HTERT RPE-1 (cell line): ENCODE results near the gene AKAP10.
"Not testable (repeated sequence)": the region's sequence is repeated elsewhere in the genome, so short reads cannot be mapped to it uniquely, and the experiment has no call there.

Experiments used
- in situ Hi-C: fragments of 300-500 bp; cut with MboI; formaldehyde crosslinking; loops from 4 replicates; pipeline ENCODE4 v1.14.3; 2020; ENCODE audit warnings: low sequenced_read_pairs

The AKAP10 gene

DNA sequence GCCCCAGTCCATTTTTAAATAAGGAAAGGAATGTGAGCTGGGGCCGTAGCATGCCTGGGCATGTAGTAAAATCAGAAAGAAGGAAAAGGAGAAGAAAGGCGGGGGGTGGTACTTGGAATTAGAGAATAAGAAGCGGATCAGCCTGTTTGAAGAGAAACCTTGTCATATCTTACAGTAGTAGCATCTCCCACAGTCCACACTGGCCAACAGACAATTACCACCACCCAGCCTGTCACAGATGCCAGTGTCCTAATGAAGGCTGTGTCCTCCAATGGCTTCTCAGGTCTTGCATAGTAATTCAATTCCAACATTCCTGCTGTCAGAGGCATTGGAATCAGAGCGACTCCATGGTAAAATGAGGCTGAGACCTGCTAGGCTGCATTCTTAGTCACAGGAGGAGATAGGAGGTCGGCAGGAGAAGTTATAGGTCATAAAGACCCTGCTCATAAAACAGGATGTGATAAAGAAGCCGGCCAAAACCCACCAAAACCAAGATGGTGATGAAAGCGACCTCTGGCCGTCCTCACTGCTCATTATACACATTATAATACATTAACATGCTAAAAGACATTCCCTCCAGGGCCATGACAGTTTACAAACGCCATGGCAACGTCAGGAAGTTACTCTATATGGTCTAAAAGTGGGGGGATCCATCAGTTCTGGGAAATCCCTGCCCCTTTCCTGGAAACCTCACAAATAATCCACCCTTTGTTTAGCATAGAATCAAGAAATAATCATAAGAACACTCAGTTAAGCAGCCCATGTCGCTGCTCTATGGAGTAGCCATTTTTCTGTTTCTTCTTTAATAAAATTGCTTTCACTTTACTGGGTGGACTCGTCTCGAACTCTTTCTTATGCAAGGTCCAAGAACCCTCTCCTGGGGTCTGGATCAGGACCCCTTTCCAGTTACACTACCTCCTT lies 9.6 kb upstream of the AKAP10 start:
- in situ Hi-C loops = loop anchor here (25.0 kb wide), 1 partner anchor 125 kb away; no protein-coding TSS in a partner anchor

DNA sequence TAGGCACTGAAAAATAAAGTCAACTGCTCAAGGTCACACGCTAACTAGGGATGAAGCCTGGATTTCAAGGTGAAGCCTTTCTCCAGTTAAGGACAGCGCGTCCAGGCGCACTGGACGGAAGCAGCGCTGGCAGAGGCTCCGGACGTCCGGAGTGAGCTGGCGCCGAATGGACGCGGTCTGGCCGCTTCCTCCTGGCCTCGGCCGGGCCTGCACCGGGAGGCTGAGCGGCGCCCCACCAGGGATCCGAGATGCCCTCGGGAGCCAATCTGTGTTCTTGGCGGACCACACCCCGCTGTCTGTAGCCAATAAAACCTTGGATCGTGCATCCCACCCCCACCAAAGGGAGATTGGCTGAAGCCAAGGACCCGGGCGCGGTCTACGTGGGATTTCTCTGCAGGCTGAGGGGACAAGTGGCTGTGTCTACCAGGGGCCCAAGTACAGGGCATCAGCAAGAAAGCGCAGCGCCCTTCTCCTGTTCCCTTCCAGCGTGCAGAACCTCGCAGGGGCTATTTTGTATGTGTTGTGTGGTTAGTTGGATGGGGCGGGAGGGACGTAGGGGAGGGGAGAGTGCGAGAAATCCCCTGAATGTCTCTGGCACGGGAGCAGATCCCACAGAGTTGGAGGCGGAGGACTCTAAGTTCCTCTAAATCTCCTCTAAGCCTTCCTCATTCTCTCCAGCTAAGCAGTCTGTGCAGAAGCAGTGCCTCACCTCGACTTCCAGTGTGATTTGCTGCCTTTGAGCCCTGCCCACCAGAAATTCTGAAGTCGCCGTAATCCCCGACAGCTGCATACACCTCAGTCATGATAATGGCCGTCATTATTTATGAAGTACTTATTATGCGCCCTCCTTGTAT lies 2.5 kb upstream of the AKAP10 start:
- in situ Hi-C loops = loop anchor here (25.0 kb wide), 1 partner anchor 132 kb away; no protein-coding TSS in a partner anchor

DNA sequence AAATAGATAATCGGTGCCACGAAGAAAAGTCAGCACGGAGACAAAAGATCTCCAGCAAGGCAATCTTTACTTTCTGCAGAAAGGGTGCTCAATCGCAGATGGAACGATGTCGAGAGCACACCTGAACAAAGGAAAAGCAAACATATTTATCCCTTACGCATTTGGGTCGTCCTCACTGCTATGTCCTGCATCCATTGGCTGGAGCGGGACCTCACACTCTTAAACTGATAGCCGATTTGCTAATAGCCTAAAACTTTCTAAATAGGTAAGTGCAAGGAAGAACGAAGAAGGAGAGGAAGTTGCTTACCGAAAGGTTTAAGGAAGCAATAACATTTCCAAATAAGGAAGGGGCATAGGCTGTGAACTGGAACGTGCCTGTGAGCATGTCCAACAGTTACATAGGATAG lies 1.2 kb upstream of the AKAP10 start:
- in situ Hi-C loops = loop anchor here (25.0 kb wide), 1 partner anchor 133 kb away; no protein-coding TSS in a partner anchor

DNA sequence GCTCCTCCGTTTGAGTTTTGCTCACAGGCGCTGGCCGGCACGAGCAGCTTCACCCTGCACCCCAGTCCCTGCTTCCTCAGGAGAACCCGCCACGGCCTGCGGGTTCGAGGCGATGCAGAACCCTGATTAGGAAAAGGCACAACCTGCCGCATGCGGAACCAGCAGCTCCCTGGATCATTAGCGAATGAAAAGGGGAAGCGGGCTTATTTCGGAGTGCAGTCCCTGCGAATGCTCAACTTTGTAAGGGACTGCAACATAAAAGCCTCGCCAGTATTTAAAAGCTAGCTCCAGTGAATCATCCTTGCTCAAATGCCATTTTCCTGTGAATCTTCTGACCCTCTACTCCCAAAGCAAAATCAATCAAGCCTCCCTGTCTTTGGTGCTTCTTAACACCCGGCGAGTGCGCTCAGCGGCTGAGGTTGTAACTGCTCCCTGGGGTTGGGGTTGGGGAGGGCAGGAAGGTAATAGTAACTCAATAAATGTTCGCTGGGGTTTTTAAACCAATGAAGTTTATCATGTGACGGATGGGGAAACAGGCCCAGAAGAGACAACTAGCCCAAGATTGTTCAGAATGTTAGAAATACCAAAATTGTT lies 678 bp upstream of the AKAP10 start:
- in situ Hi-C loops = loop anchor here (25.0 kb wide), 1 partner anchor 134 kb away; no protein-coding TSS in a partner anchor

DNA sequence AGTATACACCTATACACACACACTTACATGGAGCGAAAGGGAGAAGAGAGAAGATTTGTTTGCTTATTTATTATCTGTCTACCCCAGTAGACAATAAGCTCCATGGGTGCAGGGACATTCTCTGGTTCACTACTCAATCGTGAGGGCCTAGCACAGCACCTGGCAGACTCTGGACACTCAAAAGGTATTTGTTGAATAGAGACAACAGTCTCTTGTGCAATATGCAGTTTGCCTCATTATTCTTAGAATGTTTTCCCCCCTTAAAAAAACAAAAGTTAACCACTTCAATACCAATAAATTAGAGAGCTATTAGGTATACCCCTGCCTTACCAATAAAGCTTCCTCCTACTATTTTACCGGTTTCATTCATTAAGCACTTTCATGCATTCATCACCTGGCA lies 2.0 kb downstream of the AKAP10 start:
- in situ Hi-C loops = loop anchor here (25.0 kb wide), 1 partner anchor 137 kb away; no protein-coding TSS in a partner anchor

DNA sequence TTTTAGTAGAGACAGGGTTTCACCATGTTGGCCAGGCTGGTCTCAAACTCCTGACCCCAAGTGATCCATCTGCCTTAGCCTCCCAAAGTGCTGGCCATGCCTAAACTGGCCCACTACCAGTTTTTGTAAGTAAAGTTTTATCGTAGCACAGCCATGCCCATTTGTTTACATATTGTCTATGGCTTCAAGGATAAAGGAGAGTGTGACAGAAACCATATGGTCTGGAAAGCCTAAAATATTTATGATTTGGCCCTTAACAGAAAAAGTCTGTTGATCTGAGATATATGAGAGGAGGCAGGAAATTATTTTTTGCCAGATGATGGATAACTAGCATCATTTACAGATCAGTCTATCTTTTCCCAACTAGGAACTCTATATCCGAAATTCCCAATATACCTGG lies 4.5 kb downstream of the AKAP10 start:
- in situ Hi-C loops = no loop called here

DNA sequence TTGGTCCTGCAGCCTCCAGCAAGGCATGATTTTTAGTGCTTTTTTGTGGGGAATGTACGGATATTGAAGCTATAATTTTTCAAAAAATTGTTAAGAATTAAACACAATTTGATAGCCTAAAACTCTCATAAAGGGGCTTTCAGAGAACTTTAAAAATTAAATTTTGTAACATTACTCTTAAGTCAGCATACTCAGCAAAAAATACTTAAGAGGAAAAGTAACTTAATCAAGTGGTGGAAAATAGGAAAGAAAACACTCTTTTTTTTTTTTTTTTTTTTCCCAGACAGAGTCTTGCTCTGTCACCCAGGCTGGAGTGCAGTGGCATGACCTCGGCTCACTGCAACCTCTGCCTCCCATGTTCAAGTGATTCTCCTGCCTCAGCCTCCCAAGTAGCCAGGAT lies 14.7 kb downstream of the AKAP10 start:
- in situ Hi-C loops = not testable (repeated sequence)

DNA sequence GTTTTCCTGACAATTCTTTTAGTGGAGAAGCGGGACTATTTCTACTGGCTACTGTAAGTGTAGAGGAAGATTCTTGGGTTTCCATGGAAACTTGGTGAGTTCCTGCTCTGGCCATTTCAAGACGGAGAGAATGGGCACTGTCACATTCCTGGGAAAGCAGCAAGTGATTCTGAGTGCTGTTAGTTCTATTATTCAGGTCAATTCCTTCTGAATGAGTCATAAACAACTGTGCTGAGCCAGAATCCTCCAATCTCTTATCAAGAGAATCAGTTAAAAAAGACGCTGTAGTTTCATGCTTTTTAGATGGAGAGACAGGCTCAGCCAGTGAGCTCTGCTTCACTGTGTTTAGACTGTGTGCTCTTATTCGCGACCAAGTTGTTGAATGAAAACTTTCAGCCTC lies 19.6 kb downstream of the AKAP10 start:
- in situ Hi-C loops = no loop called here

DNA sequence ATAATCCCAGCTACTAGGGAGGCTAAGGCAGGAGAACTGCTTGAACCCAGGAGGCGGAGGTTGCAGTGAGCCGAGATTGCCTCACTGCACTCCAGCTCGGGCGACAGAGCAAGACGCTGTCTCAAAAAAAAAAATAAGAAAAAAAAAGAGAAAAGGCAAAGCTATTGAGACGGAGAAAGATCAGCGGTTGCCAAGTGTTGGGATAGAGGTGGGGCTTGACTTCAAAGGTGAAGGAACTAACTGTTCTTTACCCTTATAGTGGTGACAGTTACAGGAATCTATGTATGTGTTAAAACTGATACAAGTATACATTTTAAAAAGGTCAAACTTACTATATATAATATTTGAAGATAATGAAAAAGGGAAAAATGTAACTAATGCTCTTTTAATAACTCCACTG lies 22.5 kb downstream of the AKAP10 start:
- in situ Hi-C loops = no loop called here

DNA sequence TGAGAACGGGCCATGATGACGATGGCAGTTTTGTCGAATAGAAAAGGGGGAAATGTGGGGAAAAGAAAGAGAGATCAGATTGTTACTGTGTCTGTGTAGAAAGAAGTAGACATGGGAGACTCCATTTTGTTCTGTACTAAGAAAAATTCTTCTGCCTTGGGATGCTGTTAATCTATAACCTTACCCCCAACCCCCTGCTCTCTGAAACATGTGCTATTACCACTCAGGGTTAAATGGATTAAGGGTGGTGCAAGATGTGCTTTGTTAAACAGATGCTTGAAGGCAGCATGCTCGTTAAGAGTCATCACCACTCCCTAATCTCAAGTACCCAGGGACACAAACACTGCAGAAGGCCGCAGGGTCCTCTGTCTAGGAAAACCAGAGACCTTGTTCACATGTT lies 26.2 kb downstream of the AKAP10 start:
- in situ Hi-C loops = not testable (repeated sequence)

DNA sequence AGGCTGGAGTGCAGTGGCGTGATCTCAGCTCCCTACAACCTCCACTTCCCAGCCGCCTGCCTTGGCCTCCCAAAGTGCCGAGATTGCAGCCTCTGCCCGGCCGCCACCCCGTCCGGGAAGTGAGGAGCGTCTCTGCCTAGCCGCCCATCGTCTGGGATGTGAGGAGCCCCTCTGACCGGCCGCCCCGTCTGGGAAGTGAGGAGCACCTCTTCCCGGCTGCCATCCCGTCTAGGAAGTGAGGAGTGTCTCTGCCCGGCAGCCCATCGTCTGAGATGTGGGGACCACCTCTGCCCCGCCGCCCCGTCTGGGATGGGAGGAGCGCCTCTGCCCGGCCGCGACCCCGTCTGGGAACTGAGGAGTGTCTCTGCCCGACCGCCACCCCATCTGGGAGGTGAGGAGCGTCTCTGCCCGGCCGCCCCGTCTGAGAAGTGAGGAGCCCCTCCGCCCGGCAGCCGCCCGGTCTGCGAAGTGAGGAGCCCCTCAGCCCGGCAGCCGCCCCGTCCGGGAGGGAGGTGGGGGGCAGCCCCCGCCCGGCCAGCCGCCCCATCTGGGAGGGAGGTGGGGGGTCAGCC lies 26.9 kb downstream of the AKAP10 start:
- in situ Hi-C loops = not testable (repeated sequence)

DNA sequence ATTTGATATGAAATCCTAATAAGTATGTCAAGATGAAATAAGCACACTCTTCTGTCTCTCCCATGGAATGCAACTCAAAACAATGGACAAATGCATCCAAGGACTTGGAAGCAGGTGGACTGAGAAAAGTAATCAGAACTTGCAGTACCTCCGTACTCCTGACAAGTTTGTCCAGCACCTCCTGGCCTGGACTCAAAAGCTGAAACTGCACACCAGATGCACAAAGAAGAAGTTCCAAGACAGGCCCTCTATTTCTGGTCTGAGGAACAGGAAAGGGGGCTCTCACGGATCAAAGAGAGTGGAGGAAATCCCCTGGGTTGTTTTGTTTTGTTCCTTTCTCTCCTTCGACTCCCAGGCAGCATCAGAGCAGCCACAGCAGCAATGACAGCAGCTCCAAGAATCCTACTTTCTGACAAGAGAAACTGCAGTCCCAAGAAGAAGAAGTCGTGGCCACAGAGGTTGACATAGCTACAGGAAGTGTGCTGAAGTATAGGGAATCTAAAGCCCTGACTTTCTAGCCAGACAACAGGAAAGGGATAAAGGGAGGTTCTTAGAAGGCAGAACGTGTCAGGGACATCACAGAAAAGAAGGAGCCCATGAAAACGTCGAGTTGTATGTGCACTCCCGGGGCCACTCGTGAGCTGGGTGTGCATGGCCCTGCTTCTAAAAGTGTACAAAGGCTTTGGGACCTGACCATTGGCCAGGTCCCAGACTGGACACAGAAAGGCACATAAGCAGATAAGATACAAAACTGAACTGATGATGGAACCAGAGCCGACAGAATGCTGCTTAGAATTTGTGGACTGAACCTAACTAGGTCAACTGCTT lies 29.3 kb downstream of the AKAP10 start:
- in situ Hi-C loops = no loop called here

DNA sequence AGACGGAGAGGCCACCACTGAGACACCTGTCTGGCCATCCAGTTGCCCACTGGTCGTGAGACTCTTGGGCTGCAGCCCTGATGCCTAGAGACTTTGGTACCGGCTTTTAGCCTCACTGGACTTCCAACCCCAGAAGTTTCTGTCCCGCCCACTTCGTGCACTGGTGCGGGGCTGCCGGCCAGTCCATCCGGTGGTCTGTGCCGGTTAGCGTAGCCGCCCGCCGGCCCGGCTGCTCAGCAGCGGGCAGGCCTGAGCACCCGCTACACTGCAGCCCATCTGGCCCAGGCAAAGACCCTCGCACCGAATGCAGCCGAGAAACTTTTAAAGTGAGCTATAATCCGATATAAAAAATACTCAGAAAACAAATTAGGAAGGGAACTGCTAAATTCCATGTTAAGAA lies 30.7 kb downstream of the AKAP10 start:
- in situ Hi-C loops = no loop called here

DNA sequence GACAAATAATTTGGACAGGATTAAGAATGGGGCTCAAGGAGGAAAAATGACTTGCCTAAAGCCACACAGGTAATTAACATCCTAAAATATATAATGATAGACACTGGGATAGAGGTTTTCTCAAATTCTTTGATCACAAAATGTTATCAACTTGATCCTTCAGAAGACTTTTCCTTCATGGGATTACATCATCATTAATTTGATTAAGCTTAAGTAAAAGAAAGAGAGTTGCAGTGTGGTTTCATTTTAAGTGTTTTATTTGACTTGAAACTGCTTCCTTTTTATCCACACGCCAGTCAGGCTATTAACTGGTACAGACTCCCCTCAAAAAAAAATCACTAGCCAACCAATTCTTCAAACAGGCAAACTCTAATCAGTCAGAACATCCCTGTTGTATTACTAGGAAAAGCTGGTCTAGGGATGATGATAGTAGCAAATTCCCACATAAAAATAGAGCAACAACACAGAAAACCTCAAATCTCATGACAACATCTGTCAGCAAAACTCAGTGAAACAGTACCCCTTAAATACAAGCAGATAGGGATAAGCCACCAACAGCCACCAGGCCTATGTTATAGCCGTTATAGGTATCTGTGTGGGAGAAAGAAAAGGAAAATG lies 32.5 kb downstream of the AKAP10 start:
- in situ Hi-C loops = no loop called here

DNA sequence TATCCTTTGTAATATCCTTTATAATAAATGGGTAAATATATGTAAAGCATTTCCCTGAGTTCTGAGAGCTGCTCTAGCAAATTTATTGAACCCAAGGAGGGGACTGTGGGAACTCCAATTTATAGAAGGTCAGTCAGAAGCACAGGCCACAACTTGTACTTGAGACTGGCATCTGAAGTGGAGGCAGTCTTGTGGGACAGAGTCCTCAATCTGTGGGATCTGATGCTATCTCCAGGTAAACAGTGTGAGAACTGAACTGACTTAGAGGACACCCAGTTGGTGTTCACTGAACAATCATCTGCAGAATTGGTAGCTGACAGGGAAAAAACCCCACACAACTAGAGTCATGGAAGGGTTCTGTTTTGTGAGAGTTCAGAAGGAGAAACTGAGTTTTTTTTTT lies 34.0 kb downstream of the AKAP10 start:
- in situ Hi-C loops = no loop called here

DNA sequence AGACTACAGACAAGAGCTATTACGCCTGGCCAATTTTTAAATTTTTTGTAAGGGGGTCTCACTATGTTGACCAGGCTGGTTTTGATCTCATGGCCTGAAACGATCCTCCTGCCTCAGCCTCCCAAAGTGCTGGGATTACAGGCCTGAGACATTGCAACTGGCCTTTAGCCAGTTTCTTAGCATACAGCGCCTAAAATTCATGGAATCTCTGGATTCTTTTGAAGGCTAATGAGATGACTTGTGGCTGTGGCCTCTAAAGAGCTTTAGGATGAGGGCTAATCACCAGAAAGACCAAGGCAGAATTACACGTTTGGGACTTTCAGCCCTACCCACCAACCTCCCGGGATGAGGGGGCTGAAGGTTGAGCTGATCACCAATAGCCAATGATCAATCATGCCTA lies 34.6 kb downstream of the AKAP10 start:
- in situ Hi-C loops = no loop called here

DNA sequence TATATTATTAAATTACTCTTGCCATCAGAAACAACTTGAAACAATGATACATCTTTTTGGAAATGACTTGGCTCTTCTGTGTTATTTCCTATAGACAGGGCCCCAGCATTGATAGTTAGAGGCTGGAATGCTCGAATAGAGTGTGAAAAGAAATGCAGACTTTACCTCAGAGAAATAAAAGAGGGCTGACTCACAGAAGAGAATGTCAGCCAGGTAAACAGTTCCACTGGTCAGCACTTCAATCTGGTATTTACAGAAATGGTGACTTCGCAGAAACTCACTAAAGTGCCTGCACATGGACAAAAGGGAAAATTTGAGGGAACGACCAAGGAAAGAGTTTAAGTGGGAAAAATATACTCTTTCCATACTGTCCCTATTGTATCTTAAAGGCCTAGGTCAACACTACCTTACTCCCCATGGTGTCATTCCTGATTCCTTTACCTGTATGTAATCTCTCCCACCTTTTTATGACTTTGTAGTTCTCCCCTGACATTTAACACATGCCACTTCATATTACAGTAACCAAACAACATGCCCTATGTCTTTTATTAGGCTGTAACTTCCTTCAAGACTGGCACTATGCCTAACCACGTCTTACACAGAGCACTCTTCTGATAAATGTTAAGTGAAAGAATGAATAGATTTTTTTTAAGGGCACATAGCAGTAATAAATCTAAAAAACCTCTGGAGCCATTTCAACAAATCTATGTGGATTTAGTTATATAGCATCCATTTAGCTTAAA lies 36.7 kb downstream of the AKAP10 start:
- in situ Hi-C loops = no loop called here

DNA sequence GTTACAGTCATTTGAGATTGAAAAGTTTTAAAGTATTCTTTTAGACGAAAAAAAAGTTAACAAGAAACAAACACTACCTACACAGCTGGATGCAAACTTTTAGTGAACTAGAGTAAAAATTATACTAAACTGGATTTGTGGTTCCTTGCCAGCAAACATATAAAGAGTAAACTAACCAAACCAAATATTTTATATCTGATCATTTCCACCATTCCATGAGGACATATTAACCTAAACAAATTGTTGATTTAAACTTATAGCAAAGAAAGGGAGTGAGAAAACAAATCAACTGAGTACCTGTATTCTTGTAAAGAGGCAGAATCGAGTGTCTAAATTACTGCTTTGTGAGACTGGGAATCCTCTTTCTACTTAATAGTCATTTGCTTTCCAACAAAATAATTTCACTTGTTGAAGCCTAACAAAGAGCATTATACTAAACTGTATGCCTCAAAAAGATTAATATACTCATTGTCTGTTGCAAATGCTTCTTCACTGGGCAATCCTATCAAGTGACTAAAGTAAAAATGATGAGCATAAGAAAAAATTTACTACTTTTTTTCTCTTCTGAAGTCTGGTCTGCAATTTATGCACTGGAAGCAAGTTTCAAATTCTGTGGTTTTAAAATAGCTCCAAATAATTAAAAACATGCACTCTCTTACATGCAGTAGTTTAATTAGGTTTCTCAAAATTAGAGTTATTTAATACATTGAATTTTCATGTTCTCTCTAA lies 37.5 kb downstream of the AKAP10 start:
- in situ Hi-C loops = no loop called here
